ENCODE measurements around the gene GCKR. TPM values are rescaled to one million over a fixed set of nuclear protein-coding genes. Genes with fewer than 3 reads are reported as not detected.

GCKR gene
- total and polyA plus RNA-seq, 2 of the 13 experiments (the other 11 are each of a cell fraction or from before 2014, with no cell fraction given): 15.2 to 48.3 TPM

GRCh38 chr2:27489498-27490397 lies 6.9 kb upstream of the GCKR start, which contains the start of gene IFT172 (continued):
- TF ChIP-seq EEA1 (CRISPR knock-in tag; IDR thresholded peaks at IDR 0.05; ENCODE audit: borderline replicate concordance): no peak
- TF ChIP-seq MBD4 (IDR thresholded peaks at IDR 0.05; ENCODE audit: borderline replicate concordance, low read length): no peak
- no peak for TF ChIP-seq GLI4 (CRISPR knock-in tag; IDR thresholded peaks at IDR 0.05; ENCODE audit: borderline replicate concordance)
- TF ChIP-seq ZNF792 (CRISPR knock-in tag; IDR thresholded peaks at IDR 0.05): peak; percentile 79
- peak; percentile 60; the same call in 1 of the 2 replicates for TF ChIP-seq MIXL1 (CRISPR knock-in tag; IDR thresholded peaks at IDR 0.05)
- no peak for TF ChIP-seq SYNCRIP (IDR thresholded peaks at IDR 0.05; ENCODE audit: insufficient read depth, low read depth, low read length)
- TF ChIP-seq HNRNPL (IDR thresholded peaks at IDR 0.05; ENCODE audit: low read depth, low read length): no peak
- no peak for TF ChIP-seq ZBTB8A (CRISPR knock-in tag; IDR thresholded peaks at IDR 0.05; ENCODE audit: borderline replicate concordance, low read depth)
- TF ChIP-seq ZNF282 (IDR thresholded peaks at IDR 0.05; ENCODE audit: partially characterized antibody): no peak
- TF ChIP-seq IKZF5 (CRISPR knock-in tag; IDR thresholded peaks at IDR 0.05): peak; percentile 92
- TF ChIP-seq, protein P1, sequence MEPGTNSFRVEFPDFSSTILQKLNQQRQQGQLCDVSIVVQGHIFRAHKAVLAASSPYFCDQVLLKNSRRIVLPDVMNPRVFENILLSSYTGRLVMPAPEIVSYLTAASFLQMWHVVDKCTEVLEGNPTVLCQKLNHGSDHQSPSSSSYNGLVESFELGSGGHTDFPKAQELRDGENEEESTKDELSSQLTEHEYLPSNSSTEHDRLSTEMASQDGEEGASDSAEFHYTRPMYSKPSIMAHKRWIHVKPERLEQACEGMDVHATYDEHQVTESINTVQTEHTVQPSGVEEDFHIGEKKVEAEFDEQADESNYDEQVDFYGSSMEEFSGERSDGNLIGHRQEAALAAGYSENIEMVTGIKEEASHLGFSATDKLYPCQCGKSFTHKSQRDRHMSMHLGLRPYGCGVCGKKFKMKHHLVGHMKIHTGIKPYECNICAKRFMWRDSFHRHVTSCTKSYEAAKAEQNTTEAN (CRISPR knock-in tag; conservative IDR thresholded peaks at IDR 0.05): no peak
- TF ChIP-seq PRPF4 (IDR thresholded peaks at IDR 0.05; ENCODE audit: low read depth, low read length, poor library complexity, severe bottlenecking): no peak
- TF ChIP-seq NKX3-1 (CRISPR knock-in tag; IDR thresholded peaks at IDR 0.05): no peak
- peak; percentile 31; the same call in 1 of the 2 replicates for TF ChIP-seq SSRP1 (CRISPR knock-in tag; IDR thresholded peaks at IDR 0.05)
- peak; percentile 70; the same call in 1 of the 2 replicates for TF ChIP-seq REPIN1 (CRISPR knock-in tag; IDR thresholded peaks at IDR 0.05; ENCODE audit: borderline replicate concordance, low read depth)
- no peak for TF ChIP-seq NFIC (IDR thresholded peaks at IDR 0.05; ENCODE audit: low read length)
- TF ChIP-seq, protein P2, sequence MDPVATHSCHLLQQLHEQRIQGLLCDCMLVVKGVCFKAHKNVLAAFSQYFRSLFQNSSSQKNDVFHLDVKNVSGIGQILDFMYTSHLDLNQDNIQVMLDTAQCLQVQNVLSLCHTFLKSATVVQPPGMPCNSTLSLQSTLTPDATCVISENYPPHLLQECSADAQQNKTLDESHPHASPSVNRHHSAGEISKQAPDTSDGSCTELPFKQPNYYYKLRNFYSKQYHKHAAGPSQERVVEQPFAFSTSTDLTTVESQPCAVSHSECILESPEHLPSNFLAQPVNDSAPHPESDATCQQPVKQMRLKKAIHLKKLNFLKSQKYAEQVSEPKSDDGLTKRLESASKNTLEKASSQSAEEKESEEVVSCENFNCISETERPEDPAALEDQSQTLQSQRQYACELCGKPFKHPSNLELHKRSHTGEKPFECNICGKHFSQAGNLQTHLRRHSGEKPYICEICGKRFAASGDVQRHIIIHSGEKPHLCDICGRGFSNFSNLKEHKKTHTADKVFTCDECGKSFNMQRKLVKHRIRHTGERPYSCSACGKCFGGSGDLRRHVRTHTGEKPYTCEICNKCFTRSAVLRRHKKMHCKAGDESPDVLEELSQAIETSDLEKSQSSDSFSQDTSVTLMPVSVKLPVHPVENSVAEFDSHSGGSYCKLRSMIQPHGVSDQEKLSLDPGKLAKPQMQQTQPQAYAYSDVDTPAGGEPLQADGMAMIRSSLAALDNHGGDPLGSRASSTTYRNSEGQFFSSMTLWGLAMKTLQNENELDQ (CRISPR knock-in tag; IDR thresholded peaks at IDR 0.05; ENCODE audit: borderline replicate concordance): peak; percentile 68; the same call in 1 of the 2 replicates
- TF ChIP-seq, protein P3, sequence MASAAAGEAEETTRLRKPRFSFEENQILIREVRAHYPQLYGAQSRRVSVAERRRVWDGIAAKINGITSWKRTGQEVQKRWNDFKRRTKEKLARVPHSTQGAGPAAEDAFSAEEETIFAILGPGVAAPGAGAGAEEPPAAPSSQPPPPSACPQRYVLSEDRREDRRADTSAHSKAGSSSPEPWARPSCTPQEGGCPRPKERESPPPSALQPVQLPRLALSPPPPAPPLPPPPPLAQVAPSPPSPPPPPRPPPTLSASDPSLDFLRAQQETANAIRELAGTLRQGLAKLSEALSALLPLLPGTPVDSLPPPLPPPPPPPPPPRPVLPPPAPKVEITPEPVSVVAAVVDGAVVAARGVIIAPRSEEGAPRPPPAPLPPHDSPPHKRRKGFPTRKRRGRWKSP (CRISPR knock-in tag; IDR thresholded peaks at IDR 0.05): peak; percentile 100
- TF ChIP-seq, protein P4, sequence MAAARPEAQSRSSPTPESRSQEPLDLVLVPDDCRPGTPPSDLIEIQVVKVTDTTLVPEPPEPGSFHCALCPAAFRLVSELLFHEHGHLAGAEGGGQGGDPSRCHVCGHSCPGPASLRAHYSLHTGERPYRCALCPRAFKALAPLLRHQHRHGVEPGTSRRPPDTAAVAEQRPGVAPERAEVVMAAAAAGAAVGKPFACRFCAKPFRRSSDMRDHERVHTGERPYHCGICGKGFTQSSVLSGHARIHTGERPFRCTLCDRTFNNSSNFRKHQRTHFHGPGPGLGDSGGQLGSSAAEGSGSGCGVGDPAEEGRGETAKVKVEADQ (CRISPR knock-in tag; IDR thresholded peaks at IDR 0.05; ENCODE audit: borderline replicate concordance): no peak
- TF ChIP-seq ZNF556 (CRISPR knock-in tag; IDR thresholded peaks at IDR 0.05; ENCODE audit: borderline replicate concordance): no peak
- TF ChIP-seq ZNF232 (CRISPR knock-in tag; IDR thresholded peaks at IDR 0.05; ENCODE audit: borderline replicate concordance): peak; percentile 45; the same call in 1 of the 2 replicates
- no peak for TF ChIP-seq ETV6 (CRISPR knock-in tag; conservative IDR thresholded peaks at IDR 0.05)
- no peak for TF ChIP-seq HNRNPUL1 (IDR thresholded peaks at IDR 0.05; ENCODE audit: low read depth, low read length)

All from HepG2 (cell line).